ENCODE data around the gene MTPN. TPM values are rescaled to one million over a fixed set of nuclear protein-coding genes. Genes with fewer than 3 reads are reported as not detected.
A peak's percentile ranks its signal among the peaks of the same experiment; 100 is the strongest.

MTPN gene
- total RNA-seq, 1 donor from 2014 or later: 173 TPM

DNA sequence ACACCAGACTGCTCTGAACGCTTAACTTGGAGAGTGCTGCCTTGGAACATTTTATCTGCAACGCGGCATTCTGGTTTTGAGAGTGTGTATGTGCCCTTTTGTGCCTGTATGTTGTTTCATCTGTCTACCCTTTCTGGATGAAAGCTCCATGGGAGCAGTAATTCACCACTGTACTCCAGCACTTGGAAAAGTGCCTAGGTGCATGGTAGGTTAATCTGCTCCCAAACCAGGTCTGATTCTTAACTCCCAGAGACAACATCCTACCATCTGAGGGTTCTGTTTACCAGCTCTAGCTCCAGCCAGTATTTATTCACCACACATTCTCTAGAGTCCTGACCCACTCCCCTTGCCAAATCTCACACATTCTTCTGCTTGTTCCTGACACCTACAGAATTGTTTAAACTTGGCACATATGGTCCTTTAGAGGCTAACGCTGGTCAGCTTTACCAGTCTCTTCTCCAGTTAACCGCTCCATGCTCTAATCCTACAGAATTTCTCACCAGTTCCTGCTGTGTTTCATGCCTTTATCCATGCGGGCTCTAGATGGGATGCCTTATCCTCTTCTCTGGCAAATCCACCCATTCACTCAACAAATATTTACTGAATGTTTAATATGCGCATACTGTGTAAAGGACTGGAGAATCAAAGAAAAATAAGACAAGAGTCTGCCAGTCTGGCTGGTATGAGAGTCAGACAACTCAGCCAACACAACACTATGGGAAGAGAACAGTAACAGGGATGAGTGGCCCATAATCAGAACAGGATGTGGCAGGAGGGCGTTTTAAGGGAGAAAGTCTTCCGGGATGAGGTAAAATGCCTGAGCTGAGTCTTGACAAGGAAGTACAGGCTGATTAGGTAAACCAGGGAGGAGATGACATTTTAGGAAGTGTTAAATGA is 46.3 kb downstream of the MTPN start:
- H3K9me3 ChIP-seq (ENCODE audit: insufficient read depth, low read depth, low read length): no peaks in the 10 kb centered on the region
- Mint-ChIP-seq H3K4me3 (ENCODE audit: unreplicated experiment) (no peak overlapping the region), H3K27me3 (ENCODE audit: low read depth, unreplicated experiment) (no peaks in the 10 kb centered on the region), H3K27ac (ENCODE audit: unreplicated experiment) (peak overlapping the region; percentile 77), H3K4me1 (ENCODE audit: low read depth, unreplicated experiment) (peaks cover 37% of the 10 kb centered on the region), H3K9me3 (ENCODE audit: unreplicated experiment) (no peaks in the 10 kb centered on the region), H3K36me3 (ENCODE audit: low read depth, unreplicated experiment) (peaks cover 11% of the 10 kb centered on the region)
- peaks cover 10% of the 10 kb centered on the region for H3K36me3 ChIP-seq (ENCODE audit: insufficient read depth, low read length)
- H3K27ac ChIP-seq (ENCODE audit: low read depth, low read length): peak overlapping the region; percentile 56
- no peak overlapping the region for H3K4me3 ChIP-seq (ENCODE audit: insufficient read depth, low read depth, low read length)
- peak; percentile 43 for FAIRE-seq
- peaks cover 14% of the 10 kb centered on the region for H3K4me1 ChIP-seq (ENCODE audit: insufficient read depth, low read length)
- peaks cover 72% of the 10 kb centered on the region for H3K79me2 ChIP-seq (ENCODE audit: insufficient read depth, low read length)
- TF ChIP-seq EZH2 (IDR thresholded peaks at IDR 0.05; ENCODE audit: insufficient read depth, low read length): no peak
- H3K27me3 ChIP-seq (ENCODE audit: insufficient read depth, low read length): no peaks in the 10 kb centered on the region
- H2AFZ ChIP-seq (ENCODE audit: low read depth, low read length): no peak overlapping the region
- H3K9ac ChIP-seq (ENCODE audit: low read length): peak overlapping the region; percentile 11
- H4K20me1 ChIP-seq (ENCODE audit: insufficient read depth, low read length): peaks cover 25% of the 10 kb centered on the region
- peak overlapping the region; percentile 43 for H3K4me2 ChIP-seq (ENCODE audit: low read length)
- DNase-seq (ENCODE audit: low read depth): peak; percentile 71

DNA sequence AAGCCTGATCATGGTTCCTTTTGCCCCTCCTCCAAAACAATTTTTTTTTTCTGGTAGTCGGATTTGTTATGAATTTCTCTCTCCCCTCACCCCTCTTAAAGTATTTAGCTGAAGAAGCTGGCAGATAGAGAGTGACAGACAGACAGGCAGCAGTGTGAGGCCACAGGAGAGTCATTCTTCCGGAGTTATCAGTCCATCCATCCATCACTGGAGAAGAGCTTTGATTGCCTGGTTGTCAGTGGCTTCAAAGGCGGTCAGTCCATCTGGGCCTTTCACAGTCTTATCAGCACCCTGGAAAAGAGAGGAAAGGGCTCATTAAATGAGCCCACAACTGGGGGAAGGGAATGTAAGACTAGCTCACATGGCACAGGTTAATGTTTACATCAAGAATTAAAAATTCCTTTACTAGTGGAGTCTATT is 47.4 kb downstream of the MTPN start:
- H3K9me3 ChIP-seq (ENCODE audit: insufficient read depth, low read depth, low read length): no peaks in the 10 kb centered on the region
- no peak overlapping the region for H3K4me3 Mint-ChIP-seq (ENCODE audit: unreplicated experiment)
- H2AFZ ChIP-seq (ENCODE audit: low read depth, low read length): no peak overlapping the region
- no peak overlapping the region for H3K9ac ChIP-seq (ENCODE audit: low read length)
- H3K27me3 Mint-ChIP-seq (ENCODE audit: low read depth, unreplicated experiment): no peaks in the 10 kb centered on the region
- H3K36me3 ChIP-seq (ENCODE audit: insufficient read depth, low read length): peaks cover 10% of the 10 kb centered on the region
- H3K27ac ChIP-seq (ENCODE audit: low read depth, low read length): no peak overlapping the region
- no peak overlapping the region for H3K4me3 ChIP-seq (ENCODE audit: insufficient read depth, low read depth, low read length)
- no peaks in the 10 kb centered on the region for H3K27me3 ChIP-seq (ENCODE audit: insufficient read depth, low read length)
- no peak for DNase-seq (ENCODE audit: low read depth)
- H3K4me2 ChIP-seq (ENCODE audit: low read length): no peak overlapping the region
- peaks cover 12% of the 10 kb centered on the region for H3K36me3 Mint-ChIP-seq (ENCODE audit: low read depth, unreplicated experiment)
- H4K20me1 ChIP-seq (ENCODE audit: insufficient read depth, low read length): peaks cover 18% of the 10 kb centered on the region
- peak overlapping the region; percentile 66 for H3K27ac Mint-ChIP-seq (ENCODE audit: unreplicated experiment)
- no peak for TF ChIP-seq EZH2 (IDR thresholded peaks at IDR 0.05; ENCODE audit: insufficient read depth, low read length)
- TF ChIP-seq, protein P1, sequence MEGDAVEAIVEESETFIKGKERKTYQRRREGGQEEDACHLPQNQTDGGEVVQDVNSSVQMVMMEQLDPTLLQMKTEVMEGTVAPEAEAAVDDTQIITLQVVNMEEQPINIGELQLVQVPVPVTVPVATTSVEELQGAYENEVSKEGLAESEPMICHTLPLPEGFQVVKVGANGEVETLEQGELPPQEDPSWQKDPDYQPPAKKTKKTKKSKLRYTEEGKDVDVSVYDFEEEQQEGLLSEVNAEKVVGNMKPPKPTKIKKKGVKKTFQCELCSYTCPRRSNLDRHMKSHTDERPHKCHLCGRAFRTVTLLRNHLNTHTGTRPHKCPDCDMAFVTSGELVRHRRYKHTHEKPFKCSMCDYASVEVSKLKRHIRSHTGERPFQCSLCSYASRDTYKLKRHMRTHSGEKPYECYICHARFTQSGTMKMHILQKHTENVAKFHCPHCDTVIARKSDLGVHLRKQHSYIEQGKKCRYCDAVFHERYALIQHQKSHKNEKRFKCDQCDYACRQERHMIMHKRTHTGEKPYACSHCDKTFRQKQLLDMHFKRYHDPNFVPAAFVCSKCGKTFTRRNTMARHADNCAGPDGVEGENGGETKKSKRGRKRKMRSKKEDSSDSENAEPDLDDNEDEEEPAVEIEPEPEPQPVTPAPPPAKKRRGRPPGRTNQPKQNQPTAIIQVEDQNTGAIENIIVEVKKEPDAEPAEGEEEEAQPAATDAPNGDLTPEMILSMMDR (IDR thresholded peaks at IDR 0.05; ENCODE audit: insufficient read depth, low read depth, low read length): no peak
- peaks cover 19% of the 10 kb centered on the region for H3K4me1 ChIP-seq (ENCODE audit: insufficient read depth, low read length)
- H3K9me3 Mint-ChIP-seq (ENCODE audit: unreplicated experiment): no peaks in the 10 kb centered on the region
- H3K79me2 ChIP-seq (ENCODE audit: insufficient read depth, low read length): peaks cover 65% of the 10 kb centered on the region
- no peak for FAIRE-seq
- H3K4me1 Mint-ChIP-seq (ENCODE audit: low read depth, unreplicated experiment): peaks cover 35% of the 10 kb centered on the region

DNA sequence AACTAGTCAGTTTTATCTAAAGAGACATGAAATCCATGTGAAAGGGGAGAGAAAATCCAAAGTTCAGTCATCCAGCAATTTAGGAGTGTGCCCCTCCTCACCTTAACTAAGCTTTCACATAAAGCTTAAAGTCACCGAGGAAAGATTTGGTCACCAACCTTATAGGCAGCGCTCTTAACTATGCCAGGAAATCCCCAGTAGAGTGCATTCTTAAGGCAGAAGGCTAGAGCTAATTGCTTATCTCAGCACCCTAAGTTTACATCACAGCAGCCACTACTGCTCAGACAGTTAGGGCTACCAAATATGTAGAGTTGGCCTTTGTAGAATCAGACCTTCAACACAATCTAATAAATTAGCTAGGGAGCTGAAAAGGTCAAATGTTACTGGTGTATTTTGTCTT is 47.9 kb downstream of the MTPN start:
- H3K9me3 Mint-ChIP-seq (ENCODE audit: unreplicated experiment): no peaks in the 10 kb centered on the region
- H3K9me3 ChIP-seq (ENCODE audit: insufficient read depth, low read depth, low read length): no peaks in the 10 kb centered on the region
- peaks cover 13% of the 10 kb centered on the region for H4K20me1 ChIP-seq (ENCODE audit: insufficient read depth, low read length)
- peaks cover 33% of the 10 kb centered on the region for H3K4me1 Mint-ChIP-seq (ENCODE audit: low read depth, unreplicated experiment)
- H3K4me2 ChIP-seq (ENCODE audit: low read length): no peak overlapping the region
- H3K4me3 Mint-ChIP-seq (ENCODE audit: unreplicated experiment): no peak overlapping the region
- H3K9ac ChIP-seq (ENCODE audit: low read length): no peak overlapping the region
- H3K27ac Mint-ChIP-seq (ENCODE audit: unreplicated experiment): no peak overlapping the region
- peaks cover 10% of the 10 kb centered on the region for H3K36me3 ChIP-seq (ENCODE audit: insufficient read depth, low read length)
- no peak overlapping the region for H3K4me3 ChIP-seq (ENCODE audit: insufficient read depth, low read depth, low read length)
- no peak for FAIRE-seq
- H3K36me3 Mint-ChIP-seq (ENCODE audit: low read depth, unreplicated experiment): peaks cover 11% of the 10 kb centered on the region
- no peak for TF ChIP-seq EZH2 (IDR thresholded peaks at IDR 0.05; ENCODE audit: insufficient read depth, low read length)
- TF ChIP-seq, protein P1 (IDR thresholded peaks at IDR 0.05; ENCODE audit: insufficient read depth, low read depth, low read length): no peak
- peaks cover 60% of the 10 kb centered on the region for H3K79me2 ChIP-seq (ENCODE audit: insufficient read depth, low read length)
- H2AFZ ChIP-seq (ENCODE audit: low read depth, low read length): no peak overlapping the region
- no peak overlapping the region for H3K27ac ChIP-seq (ENCODE audit: low read depth, low read length)
- no peaks in the 10 kb centered on the region for H3K27me3 ChIP-seq (ENCODE audit: insufficient read depth, low read length)
- H3K27me3 Mint-ChIP-seq (ENCODE audit: low read depth, unreplicated experiment): no peaks in the 10 kb centered on the region
- H3K4me1 ChIP-seq (ENCODE audit: insufficient read depth, low read length): peaks cover 24% of the 10 kb centered on the region
- DNase-seq (ENCODE audit: low read depth): no peak
